Hematopoietic multipotent progenitor cell treated with erythropoietin and hydrocortisone succinate and interleukin-3 and kit ligand, for 8 days (in vitro differentiated cells): ENCODE measurements around the gene ZMAT1.
"Not testable (repeated sequence)": the region's sequence is repeated elsewhere in the genome, so short reads cannot be mapped to it uniquely, and the experiment has no call there.

Source experiments
- DNase-seq: peaks from one replicate; pipeline ENCODE4 v3.0.0-alpha.2; 2015

Gene ZMAT1

GRCh38 chrX:101931488-101932248 lies at the start of gene ZMAT1:
ZMAT1 (minus strand) TSS chrX:101932027; CDS start chrX:101932008, 19 bp downstream.
- DNase-seq, result peak; percentile 82

GRCh38 chrX:101977106-101977505 lies 45.3 kb upstream of the ZMAT1 start:
- no peak for DNase-seq

DNA sequence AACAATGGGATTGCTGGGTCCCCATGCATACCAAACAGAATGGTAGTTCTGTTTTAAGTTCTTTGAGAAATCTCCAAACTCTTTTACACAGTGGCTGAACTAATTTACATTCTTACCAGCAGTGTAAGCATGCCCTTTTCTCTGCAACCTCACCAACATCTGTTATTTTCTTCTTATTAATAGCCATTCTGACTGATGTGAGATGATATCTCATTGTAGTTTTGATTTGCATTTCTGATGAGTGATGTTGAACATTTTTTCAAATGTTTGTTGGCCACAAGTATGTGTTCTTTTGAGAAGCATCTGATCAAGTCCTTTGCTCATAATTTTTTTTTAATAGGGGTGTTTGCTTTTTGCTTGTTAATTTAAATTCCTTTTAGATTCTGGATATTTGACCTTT lies 41.2 kb upstream of the ZMAT1 start:
- no peak for DNase-seq

DNA sequence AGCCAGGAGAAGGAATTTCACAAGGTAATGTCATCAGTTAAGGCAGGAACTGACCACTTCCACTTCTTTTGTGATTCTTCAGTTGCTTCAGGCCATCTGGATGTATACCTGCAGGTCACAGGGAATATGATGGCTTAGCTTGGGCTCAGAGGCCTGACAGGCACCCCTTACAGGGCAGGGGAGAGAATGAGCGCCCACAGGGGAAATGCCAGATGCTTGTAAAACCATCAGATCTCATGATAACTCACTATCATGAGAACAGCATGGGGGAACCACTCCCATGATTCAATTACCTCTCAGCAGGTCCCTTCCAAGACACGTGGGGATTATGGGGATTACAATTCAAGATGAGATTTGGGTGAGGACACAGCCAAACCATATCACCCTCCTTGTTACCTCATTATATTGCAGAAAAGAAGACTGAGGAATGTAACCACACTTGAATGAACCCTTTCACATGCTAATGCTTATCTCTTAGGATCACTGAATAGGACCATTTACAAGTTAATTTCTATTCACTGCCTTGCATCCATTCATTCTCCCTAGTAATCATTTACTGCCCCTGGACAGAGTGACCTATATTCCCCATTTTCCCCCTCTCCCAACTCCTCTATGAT lies 33.2 kb upstream of the ZMAT1 start:
- not testable (repeated sequence) for DNase-seq

DNA sequence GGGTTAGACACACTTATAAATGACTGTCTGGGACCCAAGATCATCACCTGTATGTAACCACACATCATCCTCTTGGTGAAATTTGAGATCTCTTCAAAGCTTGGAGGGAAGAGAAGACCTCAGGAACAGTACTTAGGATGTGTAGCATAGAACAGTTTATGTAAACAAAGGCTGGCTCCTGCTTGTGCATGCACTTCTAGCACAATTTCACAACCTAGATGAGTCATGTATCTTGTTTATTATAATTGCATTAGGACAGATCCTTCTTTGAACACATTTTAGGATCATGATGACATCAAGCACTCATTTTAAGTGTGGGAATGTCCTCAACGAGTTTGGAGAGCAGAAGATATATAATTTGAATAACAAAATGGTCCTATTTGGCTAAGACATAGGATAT lies 26.3 kb upstream of the ZMAT1 start:
- no peak for DNase-seq

GRCh38 chrX:101957174-101957573 lies 25.3 kb upstream of the ZMAT1 start:
- DNase-seq, result no peak

DNA sequence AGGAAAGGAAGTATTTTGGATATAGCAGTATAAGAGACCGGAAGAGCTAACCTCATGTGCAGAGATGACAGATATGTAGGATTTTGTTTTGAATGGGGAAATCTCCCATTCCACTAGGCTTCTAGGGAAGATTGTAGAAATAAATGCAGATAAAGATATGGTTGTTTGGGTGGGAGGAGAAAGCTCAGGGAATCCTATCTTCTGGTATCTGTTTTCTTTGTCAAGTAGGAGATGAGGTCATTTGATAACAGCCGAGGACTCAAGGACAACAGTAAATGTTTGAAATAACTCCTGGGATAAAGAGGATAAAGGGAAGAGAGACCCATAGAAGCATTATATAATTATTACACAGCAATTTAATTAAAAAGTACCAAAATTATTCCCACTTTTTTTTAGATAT lies 24.7 kb upstream of the ZMAT1 start:
- no peak for DNase-seq

DNA sequence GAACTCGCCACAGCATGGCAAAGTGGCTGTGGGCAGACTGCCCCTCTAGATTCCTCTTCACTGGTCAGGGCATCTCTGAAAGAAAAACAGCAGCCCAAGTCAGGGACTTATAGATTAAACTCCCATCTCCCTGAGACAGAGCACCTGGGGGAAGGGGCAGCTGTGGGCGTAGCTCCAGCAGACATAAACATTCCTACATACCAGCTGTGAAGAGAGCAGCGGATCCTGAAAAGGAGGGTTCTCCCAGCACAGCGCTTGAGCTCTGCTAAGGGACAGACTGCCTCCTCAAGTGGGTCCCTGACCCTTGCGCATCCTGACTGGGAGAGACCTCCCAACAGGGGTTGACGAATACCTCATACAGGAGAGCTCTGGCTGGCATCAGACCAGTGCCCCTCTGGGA lies 18.8 kb upstream of the ZMAT1 start:
- no peak for DNase-seq

DNA sequence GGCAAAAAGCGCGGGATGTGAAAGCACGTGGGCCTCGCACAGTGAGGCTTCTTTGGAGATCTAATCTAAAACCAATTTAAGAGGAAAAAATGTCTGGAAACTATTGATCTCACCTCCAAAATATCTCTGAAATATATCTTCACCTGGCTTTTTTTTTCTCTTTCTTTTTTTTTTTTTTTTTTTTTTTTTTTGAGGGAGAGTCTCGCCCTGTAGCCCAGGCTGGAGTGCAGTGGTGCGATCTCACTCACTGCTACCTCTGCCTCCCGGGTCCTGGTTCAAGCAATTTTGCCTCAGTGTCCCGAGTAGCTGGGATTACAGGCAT lies 383 bp upstream of the ZMAT1 start:
- DNase-seq, result no peak

GRCh38 chrX:101931136-101931487 lies 715 bp downstream of the ZMAT1 start:
- DNase-seq, result no peak

- no peak for DNase-seq
Measured at GRCh38 chrX:101925733-101926132, 6.1 kb downstream of the ZMAT1 start.

- DNase-seq, result no peak
Measured at GRCh38 chrX:101918751-101919150, 13.1 kb downstream of the ZMAT1 start.

DNA sequence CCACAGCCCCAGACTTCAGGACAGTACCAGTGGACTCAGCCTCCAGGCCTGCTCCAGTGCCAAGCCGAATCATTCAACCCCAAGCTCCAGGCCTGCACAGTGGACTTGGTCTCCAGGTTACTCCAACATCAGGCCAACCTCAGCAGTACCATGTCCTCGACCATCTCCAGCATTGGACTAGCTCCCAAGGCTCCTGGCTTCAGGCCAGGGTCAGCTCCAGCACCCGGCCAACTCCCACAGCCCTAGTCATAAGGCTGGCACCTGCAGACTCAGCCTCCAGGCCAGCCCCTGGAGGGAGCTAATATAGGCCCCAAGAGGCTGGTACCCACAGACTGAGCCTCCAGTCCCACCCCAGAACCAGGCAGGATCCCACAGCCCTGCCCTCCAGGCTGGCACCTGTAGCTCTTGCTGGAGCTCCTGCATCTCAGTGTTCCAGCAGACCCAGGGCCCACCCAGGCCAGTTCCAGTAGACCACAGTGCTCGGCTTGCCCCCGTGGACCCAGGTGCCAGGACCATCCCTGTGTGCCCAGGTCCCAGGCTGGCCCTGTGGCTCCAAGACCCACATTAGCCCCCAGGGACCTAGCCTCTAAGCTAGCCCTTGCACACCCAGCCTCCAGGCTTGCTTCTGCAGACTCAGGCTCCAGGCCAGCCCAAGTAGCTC lies 25.6 kb downstream of the ZMAT1 start:
- no peak for DNase-seq

DNA sequence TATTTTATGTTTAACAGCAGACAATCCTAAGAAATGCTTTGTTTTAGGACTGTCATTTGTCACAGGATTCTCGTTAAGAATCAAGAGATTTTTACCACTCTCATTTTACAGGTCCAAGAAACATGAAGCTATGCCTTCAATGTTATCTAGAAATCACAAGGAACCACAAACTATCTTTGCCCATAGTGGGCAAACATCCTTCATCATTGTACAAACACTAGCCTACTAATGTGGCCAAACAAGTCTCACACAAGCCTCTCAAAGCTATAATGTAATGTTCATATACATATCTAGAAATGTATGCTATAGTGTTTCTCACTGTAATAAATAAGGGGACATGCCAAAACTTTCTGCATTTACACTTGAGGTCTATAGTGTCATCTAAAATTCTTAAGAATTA lies 26.8 kb downstream of the ZMAT1 start:
- no peak for DNase-seq
